Liver (tissue), 2 donors: ENCODE measurements around the gene ADGRV1.

Experiments used
- TF ChIP-seq, protein P1 (sequence below): fragments of 150-350 bp; IDR thresholded peaks from 2 replicates; pipeline ENCODE4 v1.5.1; 2017; ENCODE audit warnings: improper control_type of control experiment, low read depth, low read length; ENCODE audit not compliant: missing input control
- TF ChIP-seq, protein P2 (sequence below): IDR thresholded peaks from 2 replicates; pipeline ENCODE4 v1.6.1; 2016; ENCODE audit warnings: antibody characterized with exemption
- donor health status: healthy.

DNA sequence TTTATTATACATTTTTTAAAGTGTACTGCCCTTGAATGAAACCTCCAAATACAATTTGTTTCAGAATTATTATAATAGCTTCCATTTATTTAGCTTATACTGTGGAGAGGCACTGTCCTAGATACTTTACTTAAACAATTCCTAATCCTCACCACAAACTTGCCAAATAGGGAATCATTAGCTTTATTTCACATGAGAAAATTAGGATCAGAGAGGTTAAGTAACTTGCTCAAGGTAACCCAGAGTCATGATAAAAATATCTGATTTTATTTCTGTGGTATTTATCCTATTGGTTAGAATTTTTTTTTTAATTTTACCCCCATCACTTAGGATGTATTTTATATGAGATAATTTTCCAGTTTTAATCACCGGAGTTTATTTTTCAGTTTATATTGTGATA, 78.4 kb downstream of the ADGRV1 start:
- TF ChIP-seq, protein P1, sequence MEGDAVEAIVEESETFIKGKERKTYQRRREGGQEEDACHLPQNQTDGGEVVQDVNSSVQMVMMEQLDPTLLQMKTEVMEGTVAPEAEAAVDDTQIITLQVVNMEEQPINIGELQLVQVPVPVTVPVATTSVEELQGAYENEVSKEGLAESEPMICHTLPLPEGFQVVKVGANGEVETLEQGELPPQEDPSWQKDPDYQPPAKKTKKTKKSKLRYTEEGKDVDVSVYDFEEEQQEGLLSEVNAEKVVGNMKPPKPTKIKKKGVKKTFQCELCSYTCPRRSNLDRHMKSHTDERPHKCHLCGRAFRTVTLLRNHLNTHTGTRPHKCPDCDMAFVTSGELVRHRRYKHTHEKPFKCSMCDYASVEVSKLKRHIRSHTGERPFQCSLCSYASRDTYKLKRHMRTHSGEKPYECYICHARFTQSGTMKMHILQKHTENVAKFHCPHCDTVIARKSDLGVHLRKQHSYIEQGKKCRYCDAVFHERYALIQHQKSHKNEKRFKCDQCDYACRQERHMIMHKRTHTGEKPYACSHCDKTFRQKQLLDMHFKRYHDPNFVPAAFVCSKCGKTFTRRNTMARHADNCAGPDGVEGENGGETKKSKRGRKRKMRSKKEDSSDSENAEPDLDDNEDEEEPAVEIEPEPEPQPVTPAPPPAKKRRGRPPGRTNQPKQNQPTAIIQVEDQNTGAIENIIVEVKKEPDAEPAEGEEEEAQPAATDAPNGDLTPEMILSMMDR = no peak
- TF ChIP-seq, protein P2, sequence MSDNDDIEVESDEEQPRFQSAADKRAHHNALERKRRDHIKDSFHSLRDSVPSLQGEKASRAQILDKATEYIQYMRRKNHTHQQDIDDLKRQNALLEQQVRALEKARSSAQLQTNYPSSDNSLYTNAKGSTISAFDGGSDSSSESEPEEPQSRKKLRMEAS = no peak
